PC-9 (cell line): ENCODE results near the gene DENND4A. TPM values are rescaled to one million over a fixed set of nuclear protein-coding genes. Genes with fewer than 3 reads are reported as not detected.

ENCODE experiments used
- BruUV-seq: library from RNA; stranded (reverse); fragments of 400-500 nt; replicated peaks from 2 replicates; lab custom pipeline; 2021; lab: Mats Ljungman, UMichigan
- CTCF ChIA-PET: fragments of 300-600 bp; sonication (Branson Sonifier 250); formaldehyde crosslinking; loops from one replicate; lab custom pipeline; 2022; ENCODE audit warnings: antibody characterized with exemption; lab: Charles Lee
- POLR2A ChIA-PET: fragments of 300-600 bp; sonication (Branson Sonifier 250); formaldehyde crosslinking; loops from one replicate; lab custom pipeline; 2022; ENCODE audit warnings: antibody characterized with exemption; ENCODE audit not compliant: unreplicated experiment; lab: Charles Lee
- DNase-seq, 2 experiments: peaks; one replicate each; pipeline versions ENCODE4 v3.0.0 to v3.0.0-alpha.2; 2015 to 2022; ENCODE audit warnings: mixed read lengths in 1 of 2
- H2AFZ ChIP-seq: fragments of 200-600 bp; sonication (generic); 2 replicates; pipeline ENCODE4 v1.8.1; 2017; ENCODE audit warnings: antibody characterized with exemption
- H3F3A ChIP-seq: fragments of 200-600 bp; sonication (generic); 2 replicates; pipeline ENCODE4 v1.8.1; 2017; ENCODE audit warnings: antibody characterized with exemption, mild to moderate bottlenecking, low read depth; ENCODE audit not compliant: insufficient read depth
- H3K27ac ChIP-seq: fragments of 200-600 bp; sonication (generic); 2 replicates; pipeline ENCODE4 v1.6.1; 2016; ENCODE audit warnings: mixed run types
- H3K27me3 ChIP-seq: fragments of 200-600 bp; sonication (generic); 2 replicates; pipeline ENCODE4 v1.6.1; 2016; ENCODE audit warnings: low read depth, mixed run types; ENCODE audit not compliant: insufficient read depth
- H3K36me3 ChIP-seq: fragments of 200-600 bp; sonication (generic); 2 replicates; pipeline ENCODE4 v1.6.1; 2016; ENCODE audit warnings: low read depth, mixed run types
- H3K4me1 ChIP-seq: fragments of 200-600 bp; sonication (generic); replicated peaks from 2 replicates; pipeline ENCODE4 v1.6.1; 2016; ENCODE audit warnings: mixed run types; ENCODE audit not compliant: insufficient read depth
- H3K4me2 ChIP-seq: fragments of 200-600 bp; sonication (generic); 2 replicates; pipeline ENCODE4 v1.6.1; 2017; ENCODE audit warnings: mixed run types
- H3K4me3 ChIP-seq: fragments of 200-600 bp; sonication (generic); 2 replicates; pipeline ENCODE4 v1.6.1; 2016; ENCODE audit warnings: mixed run types
- H3K79me2 ChIP-seq: fragments of 200-600 bp; sonication (generic); 2 replicates; pipeline ENCODE4 v1.6.1; 2017; ENCODE audit warnings: low read depth, mixed run types
- H3K9me2 ChIP-seq: fragments of 200-600 bp; sonication (generic); 2 replicates; pipeline ENCODE4 v1.8.1; 2017; ENCODE audit warnings: mild to moderate bottlenecking; ENCODE audit not compliant: insufficient read depth
- H3K9me3 ChIP-seq: fragments of 200-600 bp; sonication (generic); 2 replicates; pipeline ENCODE4 v1.8.1; 2016; ENCODE audit warnings: low read depth; ENCODE audit not compliant: insufficient read depth
- H4K20me1 ChIP-seq: fragments of 200-600 bp; sonication (generic); 2 replicates; pipeline ENCODE4 v1.8.1; 2017; ENCODE audit not compliant: insufficient read depth
- CTCF ChIP-seq: fragments of 200-600 bp; sonication (generic); conservative IDR thresholded peaks from 2 replicates; pipeline ENCODE4 v1.6.1; 2017; ENCODE audit warnings: mixed run types, antibody characterized with exemption, mild to moderate bottlenecking, moderate library complexity
- EZH2 ChIP-seq: fragments of 200-600 bp; sonication (generic); IDR thresholded peaks from 2 replicates; pipeline ENCODE4 v1.8.0; 2017; ENCODE audit warnings: antibody characterized with exemption, low read depth
- intact Hi-C: fragments of 100-400 bp; cut with micrococcal nuclease; formaldehyde crosslinking; loops from one replicate; pipeline ENCODE4 v1.10.0; 2022; ENCODE audit not compliant: unreplicated experiment
- total RNA-seq: library from RNA; stranded (reverse); gene quantifications from 2 replicates; pipeline ENCODE4 v1.2.3, GENCODE V29; 2021

The DENND4A gene
- total RNA-seq, 1 experiment from 2014 or later = 16.3 TPM

- H2AFZ ChIP-seq = no peak overlapping the region
- H3K27me3 ChIP-seq = no peaks in the 10 kb centered on the region
- ChIA-PET POLR2A (interaction anchor here (0.6 kb wide), 1 partner anchor 265 kb away, joined by 3 read pairs; no protein-coding TSS in a partner anchor), CTCF (no interaction called here)
- no peaks in the 10 kb centered on the region for H3K36me3 ChIP-seq
- DNase-seq = no peak
- no peak overlapping the region for H3K4me3 ChIP-seq
- H3F3A ChIP-seq = no peaks in the 10 kb centered on the region
- no peaks in the 10 kb centered on the region for H4K20me1 ChIP-seq
- BruUV-seq = no TSS peak
- H3K9me2 ChIP-seq = no peaks in the 10 kb centered on the region
- H3K4me2 ChIP-seq = no peak overlapping the region
- intact Hi-C loops = loop anchor here (10.0 kb wide), 1 partner anchor 331 kb away; no protein-coding TSS in a partner anchor
- TF ChIP-seq CTCF = no peak
- no peak for TF ChIP-seq EZH2
- no peaks in the 10 kb centered on the region for H3K79me2 ChIP-seq
- H3K27ac ChIP-seq = no peak overlapping the region
- H3K9me3 ChIP-seq = no peaks in the 10 kb centered on the region
- H3K4me1 ChIP-seq = 0 out of 2 replicates have a peak, but pooled peaks cover 6% of the 10 kb centered on the region
Observed at GRCh38 chr15:65633752-65634151, 158.3 kb downstream of the DENND4A start.

- Histone ChIP-seq H3K4me1 (0 out of 2 replicates have a peak, but pooled peaks cover 6% of the 10 kb centered on the region), H2AFZ (no peak overlapping the region), H3K4me2 (no peak overlapping the region), H3K36me3 (no peaks in the 10 kb centered on the region), H3K79me2 (no peaks in the 10 kb centered on the region), H3K9me3 (no peaks in the 10 kb centered on the region), H3K4me3 (no peak overlapping the region), H3K27ac (no peak overlapping the region), H3K9me2 (no peaks in the 10 kb centered on the region), H3F3A (no peaks in the 10 kb centered on the region), H3K27me3 (no peaks in the 10 kb centered on the region), H4K20me1 (no peaks in the 10 kb centered on the region)
- POLR2A ChIA-PET = no interaction called here
- BruUV-seq = no TSS peak
- intact Hi-C loops = loop anchor here (10.0 kb wide), 1 partner anchor 332 kb away; no protein-coding TSS in a partner anchor
- no peak for TF ChIP-seq EZH2
- TF ChIP-seq CTCF = no peak
- CTCF ChIA-PET = no interaction called here
- DNase-seq = no peak
Observed at GRCh38 chr15:65632780-65633375, 159.2 kb downstream of the DENND4A start.

- Histone ChIP-seq H4K20me1 (no peaks in the 10 kb centered on the region), H3F3A (no peaks in the 10 kb centered on the region), H3K27ac (no peak overlapping the region), H3K27me3 (no peaks in the 10 kb centered on the region), H3K4me1 (0 out of 2 replicates have a peak, but pooled peaks cover 6% of the 10 kb centered on the region), H3K4me3 (no peak overlapping the region), H3K4me2 (no peak overlapping the region), H3K36me3 (no peaks in the 10 kb centered on the region), H2AFZ (no peak overlapping the region), H3K9me2 (no peaks in the 10 kb centered on the region), H3K9me3 (no peaks in the 10 kb centered on the region), H3K79me2 (no peaks in the 10 kb centered on the region)
- CTCF ChIA-PET = no interaction called here
- no TSS peak for BruUV-seq
- intact Hi-C loops = loop anchor here (10.0 kb wide), 1 partner anchor 333 kb away; no protein-coding TSS in a partner anchor
- POLR2A ChIA-PET = no interaction called here
- DNase-seq = no peak
- TF ChIP-seq EZH2 (no peak), CTCF (no peak)
Observed at GRCh38 chr15:65631503-65631902, 160.6 kb downstream of the DENND4A start.
